Thyroid gland (tissue), 4 donors: ENCODE results near the gene LRRC8B. TPM values are rescaled to one million over a fixed set of nuclear protein-coding genes. Genes with fewer than 3 reads are reported as not detected.
"Not testable (repeated sequence)": the region's sequence is repeated elsewhere in the genome, so short reads cannot be mapped to it uniquely, and the experiment has no call there.

Experiments used
- DNase-seq, 2 donors: peaks; one replicate each; pipeline ENCODE4 v3.0.0-alpha.2; 2019
- H3K27ac ChIP-seq, 3 donors: fragments of 200-600 bp; sonication (generic); 1 replicate in 2 of 3; 2 replicates in 1 of 3; pipeline ENCODE4 v1.5.1; 2016 to 2019; ENCODE audit warnings: mild to moderate bottlenecking in 1 of 3, moderate library complexity in 1 of 3
- H3K27me3 ChIP-seq: fragments of 200-600 bp; sonication (generic); one replicate; pipeline ENCODE4 v1.5.1; 2019
- H3K36me3 ChIP-seq, 2 donors: fragments of 200-600 bp; sonication (generic); one replicate each; pipeline ENCODE4 v1.5.1; 2016 to 2019
- H3K4me1 ChIP-seq, 2 donors: fragments of 200-600 bp; sonication (generic); one replicate each; pipeline ENCODE4 v1.5.1; 2017 to 2019
- H3K4me3 ChIP-seq, 3 donors: fragments of 200-600 bp; sonication (generic); replicated peaks in 1 of 3; 1 replicate in 2 of 3; 2 replicates in 1 of 3; pipeline ENCODE4 v1.5.1; 2016; ENCODE audit warnings: mild to moderate bottlenecking in 1 of 3
- H3K9me3 ChIP-seq: fragments of 200-600 bp; sonication (generic); one replicate; pipeline ENCODE4 v1.5.1; 2017
- CTCF ChIP-seq, 6 experiments: fragments of 200-600 bp in 3 of 6; fragments of 450-650 bp in 3 of 6; sonication (generic) in 3 of 6; IDR thresholded peaks; one replicate each; pipeline ENCODE4 v1.5.1; 2016 to 2019; ENCODE audit warnings: antibody characterized with exemption in 6 of 6, mild to moderate bottlenecking in 2 of 6, inconsistent platforms in 1 of 6, moderate library complexity in 1 of 6
- POLR2A ChIP-seq, 2 donors: fragments of 450-650 bp; IDR thresholded peaks; one replicate each; pipeline ENCODE4 v1.6.1; 2017; ENCODE audit warnings: antibody characterized with exemption in 2 of 2, mild to moderate bottlenecking in 2 of 2, moderate library complexity in 1 of 2
- WGBS, 2 donors: methylation state at CpG; one replicate each; pipeline ENCODE4 v1.1.5; 2017; 5-methylcytosine and 5-hydroxymethylcytosine counted together
- intact Hi-C: fragments of 100-400 bp; cut with DNase I; formaldehyde crosslinking; loops from one replicate; pipeline ENCODE4 v1.15.1; 2023
- total RNA-seq, 4 donors: library from RNA; depleted of rRNA; stranded (reverse); fragments of >200 nt; gene quantifications; one replicate each; pipeline ENCODE4 v1.2.3, GENCODE V29; 2016

The LRRC8B gene
- total RNA-seq, 4 donors from 2014 or later: 11.5 to 27.8 (median 24.4) TPM

- H3K4me3 ChIP-seq: no peak overlapping the region
- no peak for DNase-seq
- H3K27ac ChIP-seq: no peak overlapping the region
- TF ChIP-seq CTCF (IDR thresholded peaks at IDR 0.05) (no peak), POLR2A (IDR thresholded peaks at IDR 0.05) (no peak)
- H3K9me3 ChIP-seq: no peaks in the 10 kb centered on the region
- H3K4me1 ChIP-seq: no peaks in the 10 kb centered on the region
- intact Hi-C loops: no loop called here
- WGBS, 2 donors: 82 to 86% methylated on average over 1 of the region's 1 CpG
- H3K36me3 ChIP-seq: no peaks in the 10 kb centered on the region
- H3K27me3 ChIP-seq: no peaks in the 10 kb centered on the region
Measured at GRCh38 chr1:89624314-89624713, 99.7 kb downstream of the LRRC8B start.

- no peak for DNase-seq
- intact Hi-C loops: no loop called here
- H3K4me3 ChIP-seq: no peak overlapping the region
- no peak overlapping the region for H3K27ac ChIP-seq
- 81 to 82% methylated on average over 4 of the region's 4 CpGs for WGBS, 2 donors
- no peak for TF ChIP-seq POLR2A (IDR thresholded peaks at IDR 0.05)
- TF ChIP-seq CTCF (IDR thresholded peaks at IDR 0.05): no peak
- H3K9me3 ChIP-seq: no peaks in the 10 kb centered on the region
- no peaks in the 10 kb centered on the region for H3K36me3 ChIP-seq
- H3K27me3 ChIP-seq: no peaks in the 10 kb centered on the region
- H3K4me1 ChIP-seq: no peaks in the 10 kb centered on the region
Measured at GRCh38 chr1:89624715-89625323, 100.2 kb downstream of the LRRC8B start.

- Histone ChIP-seq H3K4me3 (no peak overlapping the region), H3K4me1 (no peaks in the 10 kb centered on the region), H3K27me3 (no peaks in the 10 kb centered on the region), H3K36me3 (no peaks in the 10 kb centered on the region), H3K9me3 (no peaks in the 10 kb centered on the region), H3K27ac (no peak overlapping the region)
- intact Hi-C loops: no loop called here
- DNase-seq: no peak
- TF ChIP-seq POLR2A (IDR thresholded peaks at IDR 0.05): no peak
- TF ChIP-seq CTCF (IDR thresholded peaks at IDR 0.05): no peak
Measured at GRCh38 chr1:89627596-89627962, 103.0 kb downstream of the LRRC8B start.

GRCh38 chr1:89629146-89629545, 104.5 kb downstream of the LRRC8B start:
- 76 to 80% methylated on average over 2 of the region's 2 CpGs for WGBS, 2 donors
- H3K27me3 ChIP-seq: no peaks in the 10 kb centered on the region
- intact Hi-C loops: no loop called here
- H3K4me3 ChIP-seq: no peak overlapping the region
- no peaks in the 10 kb centered on the region for H3K4me1 ChIP-seq
- TF ChIP-seq POLR2A (IDR thresholded peaks at IDR 0.05) (no peak), CTCF (IDR thresholded peaks at IDR 0.05) (no peak)
- H3K9me3 ChIP-seq: no peaks in the 10 kb centered on the region
- no peak overlapping the region for H3K27ac ChIP-seq
- DNase-seq: no peak
- no peaks in the 10 kb centered on the region for H3K36me3 ChIP-seq

- H3K27ac ChIP-seq, H3K9me3 ChIP-seq, H3K36me3 ChIP-seq, H3K4me1 ChIP-seq, H3K27me3 ChIP-seq, DNase-seq, intact Hi-C loops, H3K4me3 ChIP-seq: not testable (repeated sequence)
- 98 to 100% methylated on average over 2 of the region's 2 CpGs for WGBS, 2 donors
Measured at GRCh38 chr1:89629600-89629999, 105.0 kb downstream of the LRRC8B start.

GRCh38 chr1:89630048-89630447, 105.4 kb downstream of the LRRC8B start:
- Histone ChIP-seq H3K36me3 (no peaks in the 10 kb centered on the region), H3K9me3 (no peaks in the 10 kb centered on the region), H3K4me1 (no peaks in the 10 kb centered on the region), H3K27me3 (no peaks in the 10 kb centered on the region), H3K27ac (no peak overlapping the region), H3K4me3 (no peak overlapping the region)
- WGBS, 2 donors: 96 to 98% methylated on average over 3 of the region's 3 CpGs
- intact Hi-C loops: loop anchor here (5.0 kb wide), 1 partner anchor 132 kb away; no protein-coding TSS in a partner anchor
- no peak for DNase-seq
- no peak for TF ChIP-seq CTCF (IDR thresholded peaks at IDR 0.05)
- TF ChIP-seq POLR2A (IDR thresholded peaks at IDR 0.05): no peak
